Measurements from ENCODE around the gene UCK2. TPM values are rescaled to one million over a fixed set of nuclear protein-coding genes. Genes with fewer than 3 reads are reported as not detected.

Gene UCK2
- total RNA-seq, 1 donor from 2014 or later = 9.6 TPM

GRCh38 chr1:165823552-165824268, 3.7 kb upstream of the UCK2 start:
- no peaks in the 10 kb centered on the region for H3K9me3 ChIP-seq (replicated peaks)
- H3K36me3 ChIP-seq = no peaks in the 10 kb centered on the region

GRCh38 chr1:165824269-165824643, 3.2 kb upstream of the UCK2 start:
- Histone ChIP-seq H3K27me3 (ENCODE audit: low read depth) (no peaks in the 10 kb centered on the region), H3K4me3 (no peak overlapping the region), H3K9me3 (replicated peaks) (no peaks in the 10 kb centered on the region), H3K36me3 (no peaks in the 10 kb centered on the region), H3K27ac (replicated peaks) (no peak overlapping the region), H3K4me1 (peaks cover 25% of the 10 kb centered on the region)
- intact Hi-C loops (cut with micrococcal nuclease) = no loop called here
- DNase-seq = no peak
- TF ChIP-seq CTCF (IDR thresholded peaks at IDR 0.05; ENCODE audit: borderline replicate concordance) = no peak

More at GRCh38 chr1:165823552-165824268, 3.7 kb upstream of the UCK2 start:
- intact Hi-C loops (cut with micrococcal nuclease) = no loop called here
- peaks cover 20% of the 10 kb centered on the region for H3K4me1 ChIP-seq
- no peaks in the 10 kb centered on the region for H3K27me3 ChIP-seq (ENCODE audit: low read depth)
- H3K4me3 ChIP-seq = no peak overlapping the region
- TF ChIP-seq CTCF (IDR thresholded peaks at IDR 0.05; ENCODE audit: borderline replicate concordance) = no peak
- H3K27ac ChIP-seq (replicated peaks) = no peak overlapping the region
- no peak for DNase-seq

- peak overlapping the region; percentile 91 for H3K27ac ChIP-seq (replicated peaks)
- no peak for TF ChIP-seq CTCF (IDR thresholded peaks at IDR 0.05; ENCODE audit: borderline replicate concordance)
- H3K27me3 ChIP-seq (ENCODE audit: low read depth) = no peaks in the 10 kb centered on the region
- peaks cover 29% of the 10 kb centered on the region for H3K4me1 ChIP-seq
- H3K4me3 ChIP-seq = peak overlapping the region; percentile 84
- no peaks in the 10 kb centered on the region for H3K36me3 ChIP-seq
- H3K9me3 ChIP-seq (replicated peaks) = no peaks in the 10 kb centered on the region
- intact Hi-C loops (cut with micrococcal nuclease) = no loop called here
- DNase-seq = no peak
Observed at GRCh38 chr1:165826565-165827267, 698 bp upstream of the UCK2 start.

GRCh38 chr1:165828103-165828668, 772 bp downstream of the UCK2 start:
- peak overlapping the region; percentile 91 for H3K27ac ChIP-seq (replicated peaks)
- H3K4me1 ChIP-seq = peaks cover 29% of the 10 kb centered on the region
- no peak for TF ChIP-seq CTCF (IDR thresholded peaks at IDR 0.05; ENCODE audit: borderline replicate concordance)
- peak overlapping the region; percentile 84 for H3K4me3 ChIP-seq
- no peaks in the 10 kb centered on the region for H3K36me3 ChIP-seq
- peak; percentile 22 for DNase-seq
- intact Hi-C loops (cut with micrococcal nuclease) = no loop called here
- no peaks in the 10 kb centered on the region for H3K27me3 ChIP-seq (ENCODE audit: low read depth)
- H3K9me3 ChIP-seq (replicated peaks) = no peaks in the 10 kb centered on the region

GRCh38 chr1:165828669-165829329, 1.4 kb downstream of the UCK2 start:
- Histone ChIP-seq H3K4me1 (peaks cover 29% of the 10 kb centered on the region), H3K9me3 (replicated peaks) (no peaks in the 10 kb centered on the region), H3K27ac (replicated peaks) (peak overlapping the region; percentile 91), H3K4me3 (peak overlapping the region; percentile 84), H3K27me3 (ENCODE audit: low read depth) (no peaks in the 10 kb centered on the region), H3K36me3 (no peaks in the 10 kb centered on the region)
- no peak for TF ChIP-seq CTCF (IDR thresholded peaks at IDR 0.05; ENCODE audit: borderline replicate concordance)
- peak; percentile 25 for DNase-seq
- intact Hi-C loops (cut with micrococcal nuclease) = no loop called here
